Tibial nerve (tissue), 4 donors: ENCODE measurements around the gene CFAP97. TPM values are rescaled to one million over a fixed set of nuclear protein-coding genes. Genes with fewer than 3 reads are reported as not detected.
"Not testable (repeated sequence)": the region's sequence is repeated elsewhere in the genome, so short reads cannot be mapped to it uniquely, and the experiment has no call there.

Source experiments
- DNase-seq, 2 donors: peaks; one replicate each; pipeline ENCODE4 v3.0.0-alpha.2; 2019; ENCODE audit warnings: low spot score in 2 of 2
- H3K27ac ChIP-seq, 4 donors: fragments of 200-600 bp; sonication (generic) in 3 of 4; one replicate each; pipeline ENCODE4 v1.5.1; 2017 to 2019; ENCODE audit warnings: mild to moderate bottlenecking in 1 of 4
- H3K27me3 ChIP-seq, 2 donors: fragments of 200-600 bp; sonication (generic) in 1 of 2; one replicate each; pipeline versions ENCODE4 v1.5.1 to v1.6.0; 2017 to 2019
- H3K36me3 ChIP-seq, 3 donors: fragments of 200-600 bp; sonication (generic); one replicate each; pipeline ENCODE4 v1.5.1; 2018 to 2019
- H3K4me1 ChIP-seq, 4 donors: fragments of 200-600 bp; sonication (generic) in 3 of 4; one replicate each; pipeline ENCODE4 v1.5.1; 2017 to 2019
- H3K4me3 ChIP-seq, 4 donors: fragments of 200-600 bp; sonication (generic) in 3 of 4; one replicate each; pipeline ENCODE4 v1.5.1; 2017 to 2019; ENCODE audit warnings: mild to moderate bottlenecking in 1 of 4, moderate library complexity in 1 of 4
- H3K9me3 ChIP-seq, 4 donors: fragments of 200-600 bp; sonication (generic) in 3 of 4; one replicate each; pipeline ENCODE4 v1.5.1; 2017 to 2019
- EP300 ChIP-seq, 2 donors: sonication (generic); formaldehyde crosslinking; IDR thresholded peaks; one replicate each; pipeline ENCODE4 v1.6.1; 2017; ENCODE audit warnings: antibody characterized with exemption in 2 of 2, mild to moderate bottlenecking in 1 of 2
- POLR2A ChIP-seq, 2 donors: fragments of 450-650 bp; IDR thresholded peaks; one replicate each; pipeline ENCODE4 v1.6.1; 2017; ENCODE audit warnings: antibody characterized with exemption in 2 of 2, mild to moderate bottlenecking in 2 of 2, moderate library complexity in 2 of 2
- WGBS, 2 donors: methylation state at CpG; one replicate each; pipeline ENCODE4 v1.1.5; 2018; 5-methylcytosine and 5-hydroxymethylcytosine counted together
- total RNA-seq, 4 donors: library from RNA; depleted of rRNA; stranded (reverse); fragments of >200 nt; gene quantifications; one replicate each; pipeline ENCODE4 v1.1.0, GENCODE V29; 2016
- TF ChIP-seq, protein P1 (sequence below), 5 experiments: fragments of 200-600 bp in 3 of 5; fragments of 450-650 bp in 2 of 5; sonication (generic) in 3 of 5; IDR thresholded peaks; one replicate each; pipeline ENCODE4 v1.5.1; 2016 to 2019; ENCODE audit warnings: antibody characterized with exemption in 5 of 5, mild to moderate bottlenecking in 3 of 5, moderate library complexity in 2 of 5

CFAP97 gene
- total RNA-seq, 4 donors from 2014 or later: 30.3 to 44.1 (median 33.3) TPM

GRCh38 chr4:185244763-185245162 is 41.0 kb upstream of the CFAP97 start:
- Histone ChIP-seq H3K4me1 (peaks cover 0 to 14% (median 2%) of the 10 kb centered on the region in 4 donors), H3K9me3 (no peaks in the 10 kb centered on the region), H3K27ac (no peak overlapping the region), H3K4me3 (no peak overlapping the region), H3K27me3 (no peaks in the 10 kb centered on the region), H3K36me3 (peaks cover 0 to 3% (median 0%) of the 10 kb centered on the region in 3 donors)
- WGBS, 2 donors: 64 to 70% methylated on average over 4 of the region's 4 CpGs
- TF ChIP-seq EP300 (IDR thresholded peaks at IDR 0.05): no peak
- no peak for TF ChIP-seq POLR2A (IDR thresholded peaks at IDR 0.05)
- TF ChIP-seq, protein P1, sequence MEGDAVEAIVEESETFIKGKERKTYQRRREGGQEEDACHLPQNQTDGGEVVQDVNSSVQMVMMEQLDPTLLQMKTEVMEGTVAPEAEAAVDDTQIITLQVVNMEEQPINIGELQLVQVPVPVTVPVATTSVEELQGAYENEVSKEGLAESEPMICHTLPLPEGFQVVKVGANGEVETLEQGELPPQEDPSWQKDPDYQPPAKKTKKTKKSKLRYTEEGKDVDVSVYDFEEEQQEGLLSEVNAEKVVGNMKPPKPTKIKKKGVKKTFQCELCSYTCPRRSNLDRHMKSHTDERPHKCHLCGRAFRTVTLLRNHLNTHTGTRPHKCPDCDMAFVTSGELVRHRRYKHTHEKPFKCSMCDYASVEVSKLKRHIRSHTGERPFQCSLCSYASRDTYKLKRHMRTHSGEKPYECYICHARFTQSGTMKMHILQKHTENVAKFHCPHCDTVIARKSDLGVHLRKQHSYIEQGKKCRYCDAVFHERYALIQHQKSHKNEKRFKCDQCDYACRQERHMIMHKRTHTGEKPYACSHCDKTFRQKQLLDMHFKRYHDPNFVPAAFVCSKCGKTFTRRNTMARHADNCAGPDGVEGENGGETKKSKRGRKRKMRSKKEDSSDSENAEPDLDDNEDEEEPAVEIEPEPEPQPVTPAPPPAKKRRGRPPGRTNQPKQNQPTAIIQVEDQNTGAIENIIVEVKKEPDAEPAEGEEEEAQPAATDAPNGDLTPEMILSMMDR (IDR thresholded peaks at IDR 0.05): no peak
- DNase-seq: no peak

DNA sequence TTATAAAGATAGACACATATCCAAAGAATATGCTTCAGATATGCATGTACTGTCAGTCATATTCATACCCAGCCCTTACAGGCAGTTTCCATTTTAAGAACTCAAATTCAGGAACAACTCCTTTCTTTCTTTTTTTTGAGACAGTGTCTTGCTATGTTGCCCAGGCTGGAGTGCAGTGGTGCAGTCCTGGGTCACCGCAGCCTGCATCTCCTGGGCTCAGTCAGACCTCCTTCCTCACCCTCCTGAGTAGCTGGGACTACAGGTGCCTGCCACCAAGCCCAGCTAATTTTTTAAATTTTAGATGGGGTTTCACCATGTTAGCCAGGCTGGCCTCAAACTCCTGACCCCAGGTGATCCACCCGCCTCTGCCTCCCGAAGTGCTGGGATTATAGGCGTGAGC is 40.1 kb upstream of the CFAP97 start:
- TF ChIP-seq POLR2A (IDR thresholded peaks at IDR 0.05) (no peak), EP300 (IDR thresholded peaks at IDR 0.05) (no peak)
- TF ChIP-seq, protein P1 (IDR thresholded peaks at IDR 0.05): no peak
- H3K27ac ChIP-seq: no peak overlapping the region
- H3K4me1 ChIP-seq: peaks cover 0 to 14% (median 2%) of the 10 kb centered on the region in 4 donors
- no peaks in the 10 kb centered on the region for H3K9me3 ChIP-seq
- peaks cover 0 to 3% (median 0%) of the 10 kb centered on the region in 3 donors for H3K36me3 ChIP-seq
- 93 to 95% methylated on average over 4 of the region's 4 CpGs for WGBS, 2 donors
- no peak overlapping the region for H3K4me3 ChIP-seq
- no peak for DNase-seq
- no peaks in the 10 kb centered on the region for H3K27me3 ChIP-seq

DNA sequence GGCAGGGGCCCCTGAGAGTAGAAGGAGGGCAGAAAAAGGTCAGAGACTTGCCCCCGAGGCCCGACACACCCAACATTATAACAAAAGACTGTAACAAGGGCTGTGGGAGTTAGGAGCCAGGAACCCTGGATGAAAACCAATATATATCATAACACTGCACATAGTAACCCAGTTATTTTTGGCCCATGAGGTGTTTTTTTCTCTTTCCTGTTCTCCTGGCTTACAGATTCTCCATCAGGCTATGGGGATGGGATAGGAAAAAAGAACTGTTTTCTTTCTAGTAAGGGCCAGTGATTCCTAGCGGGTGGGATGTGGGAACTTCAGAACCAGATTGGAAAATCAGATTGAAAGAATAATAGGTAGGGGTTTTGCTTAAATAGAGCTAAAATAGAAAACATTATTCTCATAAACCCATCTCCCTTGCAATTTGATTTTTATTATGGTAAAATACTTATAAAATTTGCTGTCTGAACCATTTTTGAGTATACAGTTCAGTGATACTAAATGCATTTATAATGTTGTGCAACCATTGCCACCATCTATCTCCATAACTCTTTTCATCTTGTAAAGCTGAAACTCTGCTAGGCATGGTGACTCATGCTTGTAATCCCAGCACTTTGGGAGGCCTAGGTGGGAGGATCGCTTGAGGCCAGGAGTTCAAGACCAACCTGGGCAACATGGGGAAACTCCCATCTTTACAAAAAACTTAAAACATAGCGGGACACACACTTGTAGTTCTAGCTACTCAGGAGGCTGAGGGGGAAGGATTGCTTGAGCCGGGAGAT is 39.1 kb upstream of the CFAP97 start:
- no peaks in the 10 kb centered on the region for H3K36me3 ChIP-seq
- no peak for DNase-seq
- peaks cover 0 to 14% (median 2%) of the 10 kb centered on the region in 4 donors for H3K4me1 ChIP-seq
- 71 to 78% methylated on average over 6 of the region's 6 CpGs for WGBS, 2 donors
- TF ChIP-seq EP300 (IDR thresholded peaks at IDR 0.05): no peak
- TF ChIP-seq, protein P1 (IDR thresholded peaks at IDR 0.05): no peak
- H3K27ac ChIP-seq: no peak overlapping the region
- no peaks in the 10 kb centered on the region for H3K27me3 ChIP-seq
- H3K9me3 ChIP-seq: no peaks in the 10 kb centered on the region
- H3K4me3 ChIP-seq: no peak overlapping the region

DNA sequence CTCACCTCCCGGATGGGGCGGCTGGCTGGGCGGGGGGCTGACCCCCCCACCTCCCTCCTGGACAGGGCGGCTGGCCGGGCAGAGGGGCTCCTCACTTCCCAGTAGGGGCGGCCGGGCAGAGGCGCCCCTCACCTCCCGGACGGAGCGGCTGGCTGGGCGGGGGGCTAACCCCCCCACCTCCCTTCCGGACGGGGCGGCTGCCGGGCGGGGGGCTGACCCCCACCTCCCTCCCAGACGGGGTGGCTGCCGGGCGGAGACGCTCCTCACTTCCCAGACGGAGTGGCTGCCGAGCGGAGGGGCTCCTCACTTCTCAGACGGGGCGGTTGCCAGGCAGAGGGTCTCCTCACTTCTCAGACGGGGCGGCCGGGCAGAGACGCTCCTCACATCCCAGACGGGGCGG is 36.7 kb upstream of the CFAP97 start:
- H3K36me3 ChIP-seq: not testable (repeated sequence)
- WGBS, 2 donors: 97% methylated on average over 7 of the region's 32 CpGs; no CpG with 5 or more reads in 1 of the 2 donors

DNA sequence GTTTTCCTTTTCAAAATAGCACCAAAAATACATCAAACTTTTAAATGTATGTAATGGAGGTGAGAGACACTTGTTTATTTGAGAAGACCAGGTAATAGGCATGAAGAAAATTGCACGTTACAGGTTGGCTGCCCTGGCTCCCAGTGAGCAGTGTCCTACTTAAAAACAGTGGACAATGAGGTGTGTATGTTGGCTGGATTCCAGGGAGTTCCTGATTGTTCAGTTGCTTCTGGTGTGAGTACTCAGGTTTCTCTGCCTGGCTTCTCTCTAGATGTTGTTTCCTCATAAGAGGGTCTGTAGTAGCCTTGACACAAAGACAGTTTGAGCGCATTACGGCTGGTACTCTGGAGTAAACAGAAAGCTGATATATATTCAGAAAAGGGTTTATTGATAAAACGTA is 35.0 kb upstream of the CFAP97 start:
- WGBS, 2 donors: 82 to 84% methylated on average over 4 of the region's 4 CpGs
- TF ChIP-seq, protein P1 (IDR thresholded peaks at IDR 0.05): no peak
- TF ChIP-seq POLR2A (IDR thresholded peaks at IDR 0.05): no peak
- TF ChIP-seq EP300 (IDR thresholded peaks at IDR 0.05): no peak

More for the DNA sequence above, 36.7 kb upstream of the CFAP97 start:
- DNase-seq, H3K4me3 ChIP-seq, H3K27me3 ChIP-seq, H3K27ac ChIP-seq, H3K9me3 ChIP-seq, H3K4me1 ChIP-seq: not testable (repeated sequence)

More for the DNA sequence above, 35.0 kb upstream of the CFAP97 start:
- no peaks in the 10 kb centered on the region for H3K9me3 ChIP-seq
- H3K4me3 ChIP-seq: no peak overlapping the region
- H3K36me3 ChIP-seq: no peaks in the 10 kb centered on the region
- no peaks in the 10 kb centered on the region for H3K27me3 ChIP-seq
- no peak overlapping the region for H3K27ac ChIP-seq
- H3K4me1 ChIP-seq: peaks cover 0 to 6% (median 0%) of the 10 kb centered on the region in 4 donors
- DNase-seq: no peak
